CD4-positive, alpha-beta T cell treated with Interleukin-1 beta for 1 hour (primary cell): ENCODE data around the gene ZNF827.

Source experiments
- DNase-seq, 2 donors: peaks; one replicate each; pipeline ENCODE4 v3.0.0-alpha.2; 2020 to 2022

Gene ZNF827

GRCh38 chr4:145821766-145822165, 116.9 kb downstream of the ZNF827 start:
- DNase-seq = no peak

GRCh38 chr4:145820407-145820806, 118.2 kb downstream of the ZNF827 start:
- no peak for DNase-seq

- no peak for DNase-seq
Observed at GRCh38 chr4:145819853-145820181, 118.8 kb downstream of the ZNF827 start.

- DNase-seq = no peak
Observed at GRCh38 chr4:145819101-145819852, 119.3 kb downstream of the ZNF827 start.

- DNase-seq = no peak
Observed at GRCh38 chr4:145818011-145818410, 120.6 kb downstream of the ZNF827 start.

- no peak for DNase-seq
Observed at GRCh38 chr4:145816091-145816490, 122.5 kb downstream of the ZNF827 start.

- DNase-seq = no peak
Observed at GRCh38 chr4:145815626-145816025, 123.0 kb downstream of the ZNF827 start.

- DNase-seq = no peak
Observed at GRCh38 chr4:145815027-145815612, 123.5 kb downstream of the ZNF827 start.

- no peak for DNase-seq
Observed at GRCh38 chr4:145814246-145814645, 124.4 kb downstream of the ZNF827 start.

- no peak for DNase-seq
Observed at GRCh38 chr4:145812919-145813318, 125.7 kb downstream of the ZNF827 start.

- DNase-seq = no peak
Observed at GRCh38 chr4:145808848-145809512, 129.6 kb downstream of the ZNF827 start.

- DNase-seq = peak in 1 of 2 donors; percentile 8
Observed at GRCh38 chr4:145808021-145808650, 130.5 kb downstream of the ZNF827 start.

- no peak for DNase-seq
Observed at GRCh38 chr4:145805490-145805889, 133.1 kb downstream of the ZNF827 start.

GRCh38 chr4:145804116-145804515, 134.5 kb downstream of the ZNF827 start:
- no peak for DNase-seq

- DNase-seq = no peak
Observed at GRCh38 chr4:145799223-145799622, 139.4 kb downstream of the ZNF827 start.

- DNase-seq = no peak
Observed at GRCh38 chr4:145797278-145797677, 141.3 kb downstream of the ZNF827 start.

- no peak for DNase-seq
Observed at GRCh38 chr4:145796346-145796745, 142.3 kb downstream of the ZNF827 start.

- no peak for DNase-seq
Observed at GRCh38 chr4:145795521-145795920, 143.1 kb downstream of the ZNF827 start.

GRCh38 chr4:145792429-145792828, 146.2 kb downstream of the ZNF827 start:
- no peak for DNase-seq

GRCh38 chr4:145791988-145792387, 146.6 kb downstream of the ZNF827 start:
- DNase-seq = no peak

- DNase-seq = no peak
Observed at GRCh38 chr4:145788755-145789154, 149.9 kb downstream of the ZNF827 start.

GRCh38 chr4:145786830-145787229, 151.8 kb downstream of the ZNF827 start:
- no peak for DNase-seq

GRCh38 chr4:145786261-145786660, 152.4 kb downstream of the ZNF827 start:
- no peak for DNase-seq
